ENCODE results near the gene PLBD2.

PLBD2 gene

GRCh38 chr12:113393749-113394148, 35.4 kb downstream of the PLBD2 start:
- DNase-seq (ENCODE audit: low spot score) = no peak

- no peak for DNase-seq (ENCODE audit: low spot score)
These were observed 36.7 kb downstream of the PLBD2 start for GRCh38 chr12:113395119-113395518.

DNA sequence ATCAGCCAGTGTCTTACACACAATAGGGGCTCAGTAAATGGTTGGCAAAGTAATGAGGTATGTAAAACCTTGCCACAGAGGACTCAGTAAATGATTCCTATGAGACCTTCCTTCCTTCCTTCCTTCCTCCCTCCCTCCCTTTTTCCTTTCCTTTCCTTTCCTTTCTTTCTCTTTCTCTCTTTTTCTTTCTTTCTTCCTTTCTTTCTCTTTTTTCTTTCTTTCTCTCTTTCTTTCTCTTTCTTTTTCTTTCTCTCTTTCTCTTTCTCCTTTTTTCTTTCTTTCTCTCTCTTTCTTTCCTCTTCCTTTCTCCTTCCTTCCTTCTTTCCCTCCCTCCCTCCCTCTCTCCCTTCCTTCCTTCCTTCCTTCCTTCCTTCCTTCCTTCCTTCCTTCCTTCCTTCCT, 37.8 kb downstream of the PLBD2 start:
- DNase-seq (ENCODE audit: low spot score) = no peak

GRCh38 chr12:113396828-113397496, 38.6 kb downstream of the PLBD2 start:
- no peak for DNase-seq (ENCODE audit: low spot score)

DNA sequence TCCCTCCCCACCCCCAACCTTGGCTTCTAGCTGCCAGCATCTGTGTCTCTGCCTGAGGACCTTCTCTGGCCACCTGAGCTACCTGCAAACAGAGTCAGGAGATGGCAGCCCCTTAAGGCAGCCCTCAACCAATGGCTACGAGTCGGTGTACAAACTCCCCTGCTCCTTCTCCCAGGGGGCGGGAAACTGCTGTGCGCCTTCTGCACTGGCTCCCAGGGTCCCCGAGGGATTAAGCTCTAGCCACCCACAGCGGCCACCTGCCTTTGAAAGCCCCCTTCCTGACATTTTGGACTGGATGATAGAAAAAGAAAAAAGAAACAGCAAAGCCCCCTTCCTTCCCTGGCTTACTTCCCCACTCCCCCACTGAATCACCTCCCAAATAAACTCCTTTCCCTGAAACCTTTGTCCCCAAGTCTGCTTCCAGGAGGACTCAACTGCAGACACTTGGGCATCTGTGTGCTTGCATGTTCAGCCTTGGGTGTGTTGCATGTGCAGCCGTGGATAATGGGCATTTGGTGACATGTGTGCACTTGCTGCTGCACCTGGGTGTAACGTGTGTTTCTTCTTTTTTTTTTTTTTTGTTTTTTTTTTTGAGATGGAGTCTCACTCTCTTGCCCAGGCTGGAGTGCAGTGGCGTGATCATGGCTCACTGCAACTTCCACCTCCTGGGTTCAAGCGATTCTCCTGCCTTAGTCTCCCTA, 39.3 kb downstream of the PLBD2 start:
- DNase-seq (ENCODE audit: low spot score) = no peak

DNA sequence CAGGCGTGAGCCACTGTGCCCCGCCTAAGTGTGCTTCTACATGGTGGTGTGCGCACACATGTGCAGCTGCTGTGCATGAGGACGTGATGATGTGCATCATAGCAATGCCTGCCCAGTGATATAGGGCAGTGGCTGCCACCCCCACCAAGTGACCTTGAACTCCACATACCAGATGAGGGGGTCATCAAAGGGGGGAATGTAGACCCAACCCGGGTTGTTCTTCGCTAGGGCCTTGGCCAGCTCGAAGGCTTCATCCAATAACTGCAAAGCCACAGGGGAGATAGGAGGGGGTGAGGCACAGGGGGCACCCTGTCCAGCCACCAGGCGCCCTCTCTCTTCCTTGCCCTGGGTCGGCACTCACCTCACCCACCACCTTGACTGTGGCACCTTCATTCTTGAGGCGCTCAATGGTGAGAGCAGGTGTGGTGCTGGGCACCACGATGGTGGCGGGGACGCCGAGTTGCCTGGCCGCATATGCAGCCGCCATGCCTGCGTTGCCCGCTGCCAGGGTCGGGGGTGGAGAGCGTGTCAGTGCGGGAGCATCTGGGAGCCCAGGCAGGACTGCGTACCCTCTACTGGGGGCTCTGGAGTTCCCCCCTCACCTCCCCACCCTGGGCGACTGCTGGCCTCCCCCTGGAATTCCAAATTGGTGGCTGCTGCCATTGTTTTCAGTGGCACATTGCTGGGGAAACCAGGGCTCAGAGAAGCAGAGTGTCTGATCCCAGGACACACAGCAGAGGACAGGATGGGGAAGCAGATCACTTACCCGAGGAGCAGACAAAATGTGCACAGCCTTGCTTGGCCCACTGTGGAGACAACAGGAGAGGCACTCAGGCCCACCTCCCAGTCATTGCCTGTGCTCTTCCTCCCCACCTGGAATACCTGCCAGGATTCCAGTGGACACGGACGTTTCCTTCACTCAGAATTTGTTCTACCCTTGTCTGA, 40.2 kb downstream of the PLBD2 start:
- no peak for DNase-seq (ENCODE audit: low spot score)

- DNase-seq (ENCODE audit: low spot score) = no peak
These were observed 41.1 kb downstream of the PLBD2 start for GRCh38 chr12:113399490-113399889.

- DNase-seq (ENCODE audit: low spot score) = no peak
These were observed 42.0 kb downstream of the PLBD2 start for GRCh38 chr12:113400362-113400761.

- DNase-seq (ENCODE audit: low spot score) = no peak
These were observed 42.9 kb downstream of the PLBD2 start for GRCh38 chr12:113401066-113402000.

GRCh38 chr12:113402586-113403260, 44.3 kb downstream of the PLBD2 start:
- DNase-seq (ENCODE audit: low spot score) = no peak

DNA sequence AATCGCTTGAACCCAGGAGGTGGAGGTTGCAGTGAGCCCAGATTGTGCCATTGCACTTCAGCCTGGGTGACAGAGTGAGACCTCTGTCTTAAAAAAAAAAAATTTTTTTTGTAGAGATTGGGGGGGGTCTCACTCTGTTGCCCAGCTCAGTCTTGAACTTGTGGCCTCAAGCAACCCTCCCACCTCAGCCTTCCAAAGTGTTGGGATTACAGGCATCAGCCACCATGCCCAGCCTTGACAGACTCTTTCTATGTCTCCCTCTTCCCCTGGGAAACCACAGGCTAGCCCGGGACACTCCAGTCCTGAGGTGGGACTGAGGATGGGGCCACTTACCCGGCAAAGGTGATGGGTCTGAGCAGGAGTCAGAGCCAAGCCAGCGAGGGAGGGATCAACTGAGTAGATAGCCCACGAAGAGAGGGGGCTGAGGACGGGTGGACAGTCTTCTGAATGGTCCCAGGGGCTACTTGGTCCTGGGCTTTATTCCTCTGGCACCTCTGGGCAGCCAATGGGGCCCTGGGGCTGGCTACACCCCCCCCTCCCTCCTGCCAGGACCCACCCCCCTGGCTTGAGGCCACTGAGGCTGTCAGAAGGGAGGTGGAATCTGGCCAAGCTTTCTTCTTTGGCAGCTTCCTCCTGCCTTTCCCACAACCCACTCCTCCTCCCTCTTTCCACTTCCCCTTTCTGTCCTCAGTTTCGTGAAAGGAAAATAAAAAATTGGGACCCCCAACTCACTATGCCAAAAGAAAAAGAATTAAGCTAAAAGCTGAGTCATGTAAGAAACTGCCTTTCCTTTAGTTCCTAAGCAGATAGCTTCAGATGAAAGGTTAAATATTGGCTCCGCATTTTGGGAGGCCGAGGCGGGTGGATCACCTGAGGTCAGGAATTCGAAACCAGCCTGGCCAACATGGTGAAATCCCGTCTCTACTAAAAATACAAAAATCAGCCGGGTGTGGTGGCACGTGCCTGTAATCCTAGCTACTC, 45.3 kb downstream of the PLBD2 start, which contains the start of gene SDS:
Gene SDS (minus strand): TSS at position 453 of the 981 bp plus-strand sequence. CDS start 4,179 bp downstream, outside the sequence.
- DNase-seq (ENCODE audit: low spot score) = no peak

DNA sequence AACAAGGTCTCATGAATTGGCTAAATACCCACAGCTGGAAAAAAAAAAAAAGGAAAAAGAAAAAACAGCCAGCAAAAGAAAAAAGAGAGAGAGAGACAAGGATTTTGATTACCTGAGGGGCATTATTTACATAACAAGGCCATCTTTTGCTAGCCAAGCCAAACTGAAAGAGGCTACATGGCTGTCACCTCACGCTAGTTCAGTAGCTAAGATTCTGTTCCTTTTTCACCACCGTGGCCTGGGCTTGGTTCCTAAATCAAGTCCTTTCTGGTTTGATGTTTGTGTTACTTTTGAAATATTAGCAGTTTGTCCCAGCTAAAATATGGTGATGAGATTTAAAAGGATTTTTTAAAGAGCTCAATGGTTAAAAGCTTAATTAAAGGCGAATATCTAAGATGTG, 47.3 kb downstream of the PLBD2 start:
- DNase-seq (ENCODE audit: low spot score) = no peak

DNA sequence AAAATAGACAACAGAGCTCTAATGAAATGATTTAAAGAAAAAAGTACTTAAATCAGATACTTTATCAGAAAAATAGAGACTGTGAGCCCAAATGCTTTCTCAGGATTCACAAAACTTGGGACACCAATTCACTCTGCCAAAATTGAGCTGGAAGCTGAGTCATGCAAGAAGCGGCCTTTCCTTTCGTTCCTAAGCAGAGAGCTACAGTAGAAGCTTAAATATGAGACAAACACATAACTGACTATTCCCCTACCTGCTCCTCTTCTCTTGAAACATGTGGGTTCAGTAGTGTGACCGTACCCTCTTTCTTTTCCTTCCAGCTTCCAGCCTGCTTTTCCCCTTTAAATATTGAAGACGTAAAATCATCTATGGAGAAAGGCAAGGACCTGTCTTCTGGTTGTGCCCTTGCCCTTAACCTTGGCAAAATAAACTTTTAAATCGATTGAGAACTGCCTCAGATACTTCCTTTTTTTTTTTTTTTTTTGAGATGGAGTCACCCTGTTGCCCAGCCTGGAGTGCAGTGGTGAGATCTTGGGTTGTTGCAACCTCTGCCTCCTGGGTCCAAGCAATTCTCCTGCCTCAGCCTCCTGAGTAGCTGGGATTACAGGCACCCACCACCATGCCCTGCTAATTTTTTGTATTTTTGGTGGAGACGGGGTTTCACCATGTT, 49.7 kb downstream of the PLBD2 start:
- DNase-seq (ENCODE audit: low spot score) = no peak

DNA sequence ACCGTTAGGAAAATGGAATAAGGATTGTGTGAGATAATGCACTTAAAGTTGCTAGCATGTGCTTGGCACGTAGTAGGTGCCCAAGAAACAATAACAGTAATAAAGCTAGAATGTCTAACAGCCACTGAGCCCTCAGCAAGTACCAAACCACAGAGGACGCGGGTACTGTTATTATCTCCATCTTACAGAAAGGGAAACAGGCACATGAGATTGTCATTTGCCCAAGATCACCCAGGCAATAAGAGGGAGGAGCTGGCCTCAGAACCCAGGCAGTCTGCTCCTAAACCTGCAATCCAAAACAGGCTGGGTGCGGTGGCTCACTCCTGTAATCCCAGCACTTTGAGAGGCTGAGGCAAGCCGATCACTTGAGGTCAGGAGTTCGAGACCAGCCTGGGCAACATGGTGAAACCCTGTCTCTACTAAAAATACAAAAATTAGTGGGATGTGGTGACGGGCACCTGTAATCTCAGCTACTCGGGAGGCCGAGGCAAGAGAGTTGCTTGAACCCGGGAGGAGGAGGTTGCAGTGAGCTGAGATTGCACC, 50.4 kb downstream of the PLBD2 start:
- DNase-seq (ENCODE audit: low spot score) = no peak

GRCh38 chr12:113409462-113410124, 51.2 kb downstream of the PLBD2 start:
- no peak for DNase-seq (ENCODE audit: low spot score)

DNA sequence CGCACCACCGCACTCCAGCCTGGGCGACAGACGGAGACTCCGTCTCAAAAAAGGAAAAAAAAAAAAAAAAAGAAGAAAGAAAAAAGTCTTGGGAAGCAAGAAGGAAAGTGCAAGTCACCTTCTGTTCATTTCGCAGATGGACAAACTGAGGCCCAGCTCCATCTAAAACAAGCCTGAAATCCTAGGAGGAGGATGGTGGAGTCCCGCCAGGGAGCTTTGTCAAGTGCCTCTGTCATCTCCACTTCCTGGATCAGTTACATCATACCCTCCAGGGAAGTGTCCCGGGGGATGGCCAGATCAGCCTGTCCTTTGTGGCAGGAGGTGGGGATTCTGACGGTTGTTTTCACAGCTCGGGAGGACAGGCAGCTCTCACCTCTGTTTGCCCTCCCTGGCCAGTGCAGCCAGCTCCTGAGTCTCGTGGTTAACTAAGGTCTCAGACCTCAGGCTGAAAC, 55.1 kb downstream of the PLBD2 start:
- DNase-seq (ENCODE audit: low spot score) = no peak

GRCh38 chr12:113414519-113415038, 56.2 kb downstream of the PLBD2 start:
- no peak for DNase-seq (ENCODE audit: low spot score)

Data from ecto neural progenitor cell (in vitro differentiated cells).